Naive thymus-derived CD8-positive, alpha-beta T cell (primary cell): ENCODE measurements around the gene SETD3. TPM values are rescaled to one million over a fixed set of nuclear protein-coding genes. Genes with fewer than 3 reads are reported as not detected.

Experiments
- ATAC-seq, 2 donors: fragments of 150-1000 bp; cut with Tn5 transposase in 1 of 2; sonication (Bioruptor Pico), chemical (Tn5 transposase) in 1 of 2; 1 replicate in 1 of 2; 2 replicates in 1 of 2; pipeline ENCODE4 v1.10.0; 2021; ENCODE audit warnings: mild to moderate bottlenecking in 2 of 2, moderate library complexity in 2 of 2
- POLR2A ChIA-PET: fragments of 350-600 bp; sonication (Branson Sonifier 250); formaldehyde crosslinking; loops from one replicate; lab custom pipeline; 2021; ENCODE audit warnings: antibody characterized with exemption; lab: Charles Lee
- DNase-seq, 10 donors: peaks; one replicate each; pipeline versions ENCODE4 v3.0.0 to v3.0.0-alpha.2; 2020 to 2022
- H3K27ac Mint-ChIP-seq, 10 donors: one replicate each; pipeline ENCODE4 v1.8.0; 2020 to 2022; ENCODE audit warnings: mild to moderate bottlenecking in 10 of 10, mixed read lengths in 10 of 10, moderate library complexity in 4 of 10, inconsistent platforms in 1 of 10
- H3K27me3 Mint-ChIP-seq, 5 donors: one replicate each; pipeline ENCODE4 v1.8.0; 2021 to 2022; ENCODE audit warnings: mixed read lengths in 5 of 5
- H3K36me3 Mint-ChIP-seq, 3 donors: one replicate each; pipeline ENCODE4 v1.8.0; 2020 to 2022; ENCODE audit warnings: mixed read lengths in 3 of 3, mild to moderate bottlenecking in 2 of 3, inconsistent platforms in 1 of 3
- H3K4me1 Mint-ChIP-seq, 4 donors: one replicate each; pipeline ENCODE4 v1.8.0; 2021 to 2022; ENCODE audit warnings: mixed read lengths in 4 of 4
- H3K4me3 Mint-ChIP-seq, 10 donors: one replicate each; pipeline ENCODE4 v1.8.0; 2020 to 2022; ENCODE audit warnings: mild to moderate bottlenecking in 10 of 10, mixed read lengths in 10 of 10, moderate library complexity in 6 of 10, inconsistent platforms in 1 of 10
- H3K9me3 Mint-ChIP-seq, 9 donors: one replicate each; pipeline ENCODE4 v1.8.0; 2020 to 2022; ENCODE audit warnings: mixed read lengths in 9 of 9, mild to moderate bottlenecking in 3 of 9, inconsistent platforms in 1 of 9, moderate library complexity in 1 of 9
- polyA plus RNA-seq, 3 donors: library from polyadenylated mRNA; unstranded; fragments of 300-500 nt; fragmentation: Illumina TruSeq; gene quantifications; one replicate each; pipeline ENCODE4 v1.2.3, GENCODE V29; 2021
- total RNA-seq, 8 experiments: library from RNA in 2 of 8; stranded (reverse) in 2 of 8; gene quantifications; one replicate each; pipeline ENCODE4 v1.2.3 and lab custom pipeline; 2021 to 2026

SETD3 gene
- total and polyA plus RNA-seq, 5 experiments from 2014 or later = 32.2 to 56.8 (median 35.6) TPM

DNA sequence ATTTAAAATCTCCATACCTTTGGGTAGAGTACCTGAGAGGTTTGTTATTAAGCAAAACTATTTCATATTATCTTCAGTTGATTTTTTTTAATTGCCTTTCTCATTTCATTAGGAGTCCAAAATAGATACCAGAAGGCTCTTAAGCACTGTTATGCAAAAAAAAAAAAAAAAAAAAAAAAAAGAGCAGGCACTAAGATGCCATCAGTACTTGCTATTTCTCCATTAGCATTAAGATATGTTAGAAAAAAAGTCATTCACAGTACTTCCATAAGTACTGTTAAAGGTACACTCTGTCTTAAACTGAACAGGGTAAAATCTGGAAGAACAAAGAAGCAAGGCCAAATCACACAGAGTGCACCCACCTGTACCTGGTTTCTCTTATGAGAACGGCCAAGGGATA, 57.2 kb downstream of the SETD3 start:
- H3K9me3 Mint-ChIP-seq = peaks cover 0 to 4% (median 1%) of the 10 kb centered on the region in 9 donors
- DNase-seq (no peak), ATAC-seq (no peak)
- POLR2A ChIA-PET = no interaction called here
- H3K4me1 Mint-ChIP-seq = peaks cover 15 to 30% (median 26%) of the 10 kb centered on the region in 4 donors
- peaks cover 0 to 33% (median 10%) of the 10 kb centered on the region in 3 donors for H3K36me3 Mint-ChIP-seq
- no peak overlapping the region for H3K4me3 Mint-ChIP-seq
- no peaks in the 10 kb centered on the region for H3K27me3 Mint-ChIP-seq
- H3K27ac Mint-ChIP-seq = peak overlapping the region in 2 of 10 donors; percentile 6 to 68

DNA sequence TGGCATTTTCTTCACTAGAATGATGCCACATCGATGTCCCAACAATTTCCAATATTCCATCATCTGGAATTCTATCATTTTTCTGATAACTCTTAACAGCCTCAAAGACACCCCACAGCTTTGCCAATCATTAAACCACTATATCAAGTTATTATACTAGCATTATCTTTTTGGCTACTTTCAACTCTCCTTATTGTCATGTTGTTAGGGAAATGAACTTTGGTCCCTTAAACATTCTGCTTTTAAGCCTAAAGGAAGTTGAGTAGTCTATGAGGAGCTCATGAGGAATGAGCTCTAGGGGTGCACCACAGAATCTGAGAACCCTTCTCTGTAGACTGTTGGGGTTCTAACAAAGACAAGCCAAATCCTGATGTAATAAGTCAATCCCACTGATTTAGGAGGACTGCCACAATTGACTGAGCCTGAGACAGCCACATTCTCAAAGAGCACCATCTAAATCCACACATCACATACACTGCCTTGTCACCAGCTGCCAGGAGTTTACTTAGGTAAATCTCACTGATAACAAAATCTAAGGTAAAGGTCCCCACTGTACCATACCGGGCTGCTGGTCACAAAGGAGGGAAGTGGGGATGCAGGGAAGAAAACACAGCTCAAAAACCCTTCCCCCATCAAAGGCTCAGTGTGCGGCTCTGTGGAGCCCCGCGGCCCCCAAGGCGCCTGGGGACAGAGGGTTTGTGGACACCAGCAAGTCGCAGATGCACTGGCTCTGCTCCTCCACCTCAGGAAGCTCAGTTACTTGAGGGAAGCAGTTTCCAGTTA, 58.2 kb downstream of the SETD3 start:
- DNase-seq (no peak), ATAC-seq (no peak)
- Mint-ChIP-seq H3K27ac (peak overlapping the region in 5 of 10 donors; percentile 3 to 71 (median 51)), H3K4me1 (peaks cover 15 to 28% (median 23%) of the 10 kb centered on the region in 4 donors), H3K36me3 (peaks cover 0 to 24% (median 2%) of the 10 kb centered on the region in 3 donors), H3K4me3 (no peak overlapping the region), H3K27me3 (no peaks in the 10 kb centered on the region), H3K9me3 (no peaks in the 10 kb centered on the region)
- POLR2A ChIA-PET = no interaction called here

DNA sequence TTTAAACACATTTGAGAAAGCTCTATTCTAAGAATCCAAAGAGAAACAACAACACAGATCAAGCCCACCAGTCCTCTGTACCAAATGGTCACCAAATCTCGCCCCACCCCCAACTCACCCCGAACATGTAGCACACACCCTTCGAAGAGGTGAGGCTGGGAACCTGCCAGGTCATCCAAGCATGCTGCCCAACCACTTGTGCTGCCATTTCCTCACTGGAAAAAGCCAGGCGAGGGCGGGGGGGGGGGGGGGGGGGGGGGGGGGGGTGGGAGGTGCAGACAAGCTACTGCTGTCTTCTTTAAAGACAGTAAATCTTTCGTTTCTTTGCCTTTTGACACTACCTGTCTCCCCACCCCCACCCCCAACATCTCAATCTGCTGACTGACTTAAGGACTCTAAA, 59.9 kb downstream of the SETD3 start:
- DNase-seq = no peak
- Mint-ChIP-seq H3K4me3 (no peak overlapping the region), H3K27me3 (no peaks in the 10 kb centered on the region), H3K27ac (peak overlapping the region in 7 of 10 donors; percentile 0 to 92 (median 41)), H3K9me3 (no peaks in the 10 kb centered on the region), H3K36me3 (peaks cover 0 to 19% (median 0%) of the 10 kb centered on the region in 3 donors), H3K4me1 (peaks cover 13 to 22% (median 16%) of the 10 kb centered on the region in 4 donors)
- ATAC-seq = no peak
- POLR2A ChIA-PET = no interaction called here

DNA sequence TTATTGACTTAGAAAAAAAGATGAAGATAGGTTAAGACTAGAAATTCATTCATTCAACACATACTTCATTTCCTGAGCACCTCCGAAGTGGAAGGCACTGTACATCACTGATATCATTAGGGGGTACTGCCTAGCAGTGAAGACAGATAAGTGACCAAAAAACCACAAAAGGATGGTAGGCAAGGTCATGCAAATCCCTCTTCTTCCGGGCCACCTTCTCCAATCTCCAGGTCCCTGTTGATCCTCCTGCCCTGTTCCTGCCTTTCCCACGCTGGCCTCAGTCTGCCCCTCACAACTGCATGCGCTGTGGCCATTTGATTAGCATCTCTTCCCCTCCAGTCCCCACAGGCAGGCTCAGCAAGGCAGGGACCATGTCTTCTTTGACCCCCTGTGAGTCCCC, 60.8 kb downstream of the SETD3 start:
- Mint-ChIP-seq H3K27ac (peak overlapping the region in 3 of 10 donors; percentile 35 to 92 (median 79)), H3K4me3 (no peak overlapping the region), H3K36me3 (peaks cover 0 to 22% (median 0%) of the 10 kb centered on the region in 3 donors), H3K27me3 (no peaks in the 10 kb centered on the region), H3K9me3 (no peaks in the 10 kb centered on the region), H3K4me1 (peaks cover 14 to 21% (median 17%) of the 10 kb centered on the region in 4 donors)
- DNase-seq (no peak), ATAC-seq (no peak)
- POLR2A ChIA-PET = no interaction called here

DNA sequence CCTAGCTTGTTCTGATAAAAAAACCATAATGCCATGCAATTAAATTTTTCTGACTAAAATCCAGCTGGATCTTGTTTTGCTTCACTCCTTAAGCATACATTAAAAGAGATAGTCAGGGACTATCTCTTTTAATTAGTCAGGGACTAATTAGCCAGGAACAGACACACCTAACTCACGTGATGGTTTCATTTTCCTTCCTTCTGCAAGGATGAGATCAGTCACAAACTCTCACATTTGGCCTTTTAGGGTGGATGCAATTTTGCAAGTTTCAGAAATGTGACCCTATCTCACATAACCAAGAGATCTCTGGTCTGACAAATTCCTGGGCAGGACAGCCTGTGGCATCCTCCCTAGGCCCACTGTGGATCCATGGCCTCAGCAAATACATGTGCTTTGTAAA, 62.4 kb downstream of the SETD3 start:
- Mint-ChIP-seq H3K4me1 (peaks cover 4 to 10% (median 7%) of the 10 kb centered on the region in 4 donors), H3K4me3 (no peak overlapping the region), H3K9me3 (no peaks in the 10 kb centered on the region), H3K27ac (peak overlapping the region in 5 of 10 donors; percentile 7 to 58 (median 39)), H3K27me3 (no peaks in the 10 kb centered on the region), H3K36me3 (peaks cover 0 to 27% (median 0%) of the 10 kb centered on the region in 3 donors)
- POLR2A ChIA-PET = no interaction called here
- ATAC-seq (no peak), DNase-seq (no peak)

DNA sequence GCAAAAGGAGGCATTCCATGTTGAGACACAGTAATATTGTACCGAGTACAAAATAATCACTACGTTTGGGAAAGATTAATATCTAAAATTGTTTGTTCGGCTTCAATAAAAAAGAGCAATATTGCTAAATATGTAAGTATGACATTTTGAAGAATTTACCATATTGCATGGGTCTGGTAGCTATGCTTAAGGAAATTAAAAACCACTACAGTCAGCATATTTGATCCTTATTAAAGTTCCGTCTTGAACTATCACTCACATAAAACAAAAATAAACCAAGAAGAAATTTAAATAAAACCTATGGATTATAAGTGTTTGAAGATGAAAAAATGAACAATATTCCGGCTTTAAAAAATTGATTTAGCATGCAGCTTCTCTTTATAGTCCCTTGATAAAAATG, 63.8 kb downstream of the SETD3 start:
- POLR2A ChIA-PET = no interaction called here
- H3K27ac Mint-ChIP-seq = no peak overlapping the region
- ATAC-seq (no peak), DNase-seq (no peak)
- H3K4me3 Mint-ChIP-seq = no peak overlapping the region
- H3K4me1 Mint-ChIP-seq = peaks cover 4 to 10% (median 7%) of the 10 kb centered on the region in 4 donors
- H3K27me3 Mint-ChIP-seq = no peaks in the 10 kb centered on the region
- H3K36me3 Mint-ChIP-seq = peaks cover 3 to 36% (median 4%) of the 10 kb centered on the region in 3 donors
- H3K9me3 Mint-ChIP-seq = no peaks in the 10 kb centered on the region

DNA sequence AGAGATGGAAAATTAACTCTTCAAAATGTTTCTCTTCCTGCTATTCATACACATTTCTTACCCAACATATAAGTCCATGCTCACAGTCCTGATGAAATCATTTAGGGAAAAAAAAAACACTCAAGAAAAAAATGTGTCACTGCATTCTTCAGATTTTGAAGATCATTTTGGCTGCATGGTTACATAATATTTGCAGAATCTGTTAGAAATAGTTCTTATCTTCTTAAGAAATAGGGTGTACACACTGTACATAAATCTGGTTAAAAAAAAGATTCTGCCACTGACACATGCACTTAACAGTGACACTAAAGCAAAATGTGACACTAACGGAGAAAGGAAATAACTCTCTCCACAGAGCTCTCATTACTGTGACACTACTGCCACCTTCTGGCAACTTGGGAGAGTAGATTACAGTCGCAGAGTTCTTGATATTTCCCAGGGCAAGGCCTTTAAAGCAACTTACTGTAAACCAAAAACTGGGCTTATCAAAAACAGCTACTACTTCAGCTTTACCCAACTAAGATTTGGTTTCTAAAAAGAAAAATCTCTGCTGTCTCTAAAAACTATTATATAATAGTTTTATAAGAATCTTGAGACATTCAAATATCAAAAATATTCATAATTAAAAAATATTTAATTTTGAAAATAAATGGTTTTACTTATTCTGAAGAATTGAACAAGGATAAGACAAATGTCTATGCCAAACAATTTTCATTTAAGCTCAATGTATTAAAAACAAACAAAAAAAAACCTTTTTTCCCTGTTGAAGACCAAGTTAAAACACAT, 65.0 kb downstream of the SETD3 start:
- Mint-ChIP-seq H3K27ac (peak overlapping the region in 3 of 10 donors; percentile 29 to 59 (median 29)), H3K4me1 (peaks cover 4 to 10% (median 7%) of the 10 kb centered on the region in 4 donors), H3K4me3 (no peak overlapping the region), H3K9me3 (no peaks in the 10 kb centered on the region), H3K36me3 (peaks cover 3 to 38% (median 4%) of the 10 kb centered on the region in 3 donors), H3K27me3 (no peaks in the 10 kb centered on the region)
- ATAC-seq = peak; percentile 98 to 99
- peak in 9 of 10 donors; percentile 45 to 82 (median 71) for DNase-seq
- POLR2A ChIA-PET = no interaction called here

DNA sequence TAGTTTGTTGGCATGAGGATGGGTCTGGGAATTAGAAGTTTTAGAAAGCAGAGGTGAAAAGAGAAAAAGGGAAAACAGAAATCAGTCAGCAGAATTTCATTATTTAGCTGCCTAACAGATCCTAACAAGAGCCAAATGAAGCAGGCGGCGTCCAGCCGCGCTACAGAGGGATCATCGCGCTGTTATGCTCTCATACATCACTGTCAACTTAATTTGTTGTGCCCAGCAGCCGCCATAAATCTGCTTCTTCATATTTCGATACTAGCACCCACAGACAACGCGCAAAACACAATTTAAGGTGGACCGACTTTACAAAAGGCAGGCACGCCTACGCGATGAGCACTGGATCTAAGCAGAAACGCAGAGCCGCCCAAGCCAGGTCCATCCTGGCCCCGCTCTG, 66.7 kb downstream of the SETD3 start:
- Mint-ChIP-seq H3K4me1 (peaks cover 4 to 5% (median 5%) of the 10 kb centered on the region in 4 donors), H3K9me3 (no peaks in the 10 kb centered on the region), H3K27me3 (no peaks in the 10 kb centered on the region), H3K27ac (no peak overlapping the region), H3K4me3 (no peak overlapping the region), H3K36me3 (peaks cover 4 to 51% (median 8%) of the 10 kb centered on the region in 3 donors)
- DNase-seq (no peak), ATAC-seq (no peak)
- POLR2A ChIA-PET = no interaction called here

DNA sequence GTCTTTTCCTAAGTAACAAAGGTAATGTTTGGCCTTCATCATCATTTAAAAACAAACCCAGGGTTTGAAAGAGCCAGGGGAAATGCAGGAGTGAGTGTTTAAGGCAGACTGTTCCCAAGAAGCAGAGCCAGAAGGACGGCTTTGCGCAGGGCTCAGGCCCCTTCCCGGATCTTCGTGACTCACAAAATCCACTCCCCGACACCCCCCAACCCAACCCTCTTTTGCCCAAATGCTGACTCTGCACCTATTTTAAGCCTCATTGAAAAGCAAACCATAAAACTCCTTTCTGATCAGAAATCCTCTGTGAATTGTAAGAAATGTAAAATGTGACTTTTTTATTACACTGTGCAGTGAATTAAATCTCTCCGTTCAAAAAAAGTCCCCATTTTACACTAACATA, 67.5 kb downstream of the SETD3 start:
- POLR2A ChIA-PET = no interaction called here
- Mint-ChIP-seq H3K27me3 (no peaks in the 10 kb centered on the region), H3K4me1 (peaks cover 4 to 6% (median 5%) of the 10 kb centered on the region in 4 donors), H3K4me3 (no peak overlapping the region), H3K27ac (no peak overlapping the region), H3K36me3 (peaks cover 4 to 50% (median 10%) of the 10 kb centered on the region in 3 donors), H3K9me3 (no peaks in the 10 kb centered on the region)
- DNase-seq (no peak), ATAC-seq (no peak)

DNA sequence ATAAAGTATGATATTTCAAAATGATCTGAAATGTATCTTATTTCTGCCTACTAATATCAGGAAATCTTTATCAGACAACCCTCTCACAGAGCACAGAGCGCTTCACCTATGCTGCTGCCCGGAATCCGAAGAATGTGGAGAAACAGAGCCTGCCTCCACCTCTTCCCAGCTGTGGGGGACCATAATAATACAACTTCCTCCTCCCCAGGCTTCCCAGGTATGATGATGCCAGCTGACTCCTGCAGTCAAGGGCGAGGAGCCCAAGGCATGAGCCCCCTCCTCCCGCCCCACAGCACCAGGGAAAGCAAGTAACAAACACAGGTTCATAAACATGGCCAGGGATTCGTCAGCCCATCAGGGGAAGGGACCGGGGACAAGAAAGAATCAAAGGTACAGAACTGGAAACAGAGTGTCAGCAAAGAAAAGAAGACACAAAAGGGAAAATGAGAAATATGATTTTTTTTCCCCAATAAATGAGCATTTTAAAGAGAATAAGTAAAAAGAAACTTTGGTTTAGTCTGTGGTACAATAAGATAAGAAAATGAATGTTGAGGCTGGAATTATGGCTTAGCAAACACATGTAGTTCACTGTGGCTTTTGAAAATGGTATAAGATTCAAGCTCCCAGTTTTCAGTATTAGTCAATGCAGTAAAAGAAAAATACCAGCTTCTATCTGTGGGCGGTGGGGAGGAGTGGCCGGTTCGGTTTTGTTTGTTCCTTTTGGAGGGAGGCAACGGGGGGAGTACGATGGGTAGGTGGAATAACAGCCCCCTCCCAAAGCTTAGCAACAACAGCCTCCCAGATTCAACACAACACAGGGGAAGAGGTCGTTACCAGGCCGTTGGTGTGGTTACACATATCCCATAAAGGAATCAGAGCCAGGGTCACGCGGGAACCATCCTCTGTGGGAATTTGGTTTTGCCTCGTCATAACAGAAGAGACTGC, 68.3 kb downstream of the SETD3 start:
- Mint-ChIP-seq H3K4me3 (no peak overlapping the region), H3K9me3 (no peaks in the 10 kb centered on the region), H3K27me3 (no peaks in the 10 kb centered on the region), H3K4me1 (peaks cover 4 to 7% (median 5%) of the 10 kb centered on the region in 4 donors), H3K27ac (no peak overlapping the region), H3K36me3 (peaks cover 4 to 57% (median 10%) of the 10 kb centered on the region in 3 donors)
- DNase-seq (no peak), ATAC-seq (no peak)
- POLR2A ChIA-PET = no interaction called here

DNA sequence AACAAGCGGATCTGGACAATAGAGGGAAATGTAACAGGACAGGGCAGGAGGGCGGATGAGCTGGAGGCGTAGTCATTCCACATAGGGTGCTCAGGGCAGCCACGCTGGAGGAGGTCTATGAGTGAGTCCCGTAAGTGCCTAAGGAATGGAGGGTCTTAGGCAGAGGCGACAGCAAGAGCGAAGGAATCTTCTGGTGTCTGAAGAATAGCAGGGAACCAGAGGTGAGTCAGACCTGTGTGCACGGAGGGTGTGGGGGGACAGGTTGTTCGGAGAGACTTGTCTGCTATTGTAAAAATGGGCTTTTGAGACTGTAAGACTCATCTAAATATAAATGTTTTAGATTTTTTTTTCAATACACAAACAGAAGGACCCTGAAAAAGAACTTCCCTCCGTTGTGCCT, 70.6 kb downstream of the SETD3 start:
- H3K9me3 Mint-ChIP-seq = no peaks in the 10 kb centered on the region
- POLR2A ChIA-PET = interaction anchor here (0.6 kb wide), 1 partner anchor 1484 kb away, joined by 4 read pairs; no protein-coding TSS in a partner anchor
- DNase-seq (no peak), ATAC-seq (no peak)
- no peak overlapping the region for H3K4me3 Mint-ChIP-seq
- H3K36me3 Mint-ChIP-seq = peaks cover 4 to 73% (median 17%) of the 10 kb centered on the region in 3 donors
- H3K27me3 Mint-ChIP-seq = no peaks in the 10 kb centered on the region
- H3K4me1 Mint-ChIP-seq = peaks cover 0 to 4% (median 0%) of the 10 kb centered on the region in 4 donors
- peak overlapping the region in 1 of 10 donors; percentile 77 for H3K27ac Mint-ChIP-seq

DNA sequence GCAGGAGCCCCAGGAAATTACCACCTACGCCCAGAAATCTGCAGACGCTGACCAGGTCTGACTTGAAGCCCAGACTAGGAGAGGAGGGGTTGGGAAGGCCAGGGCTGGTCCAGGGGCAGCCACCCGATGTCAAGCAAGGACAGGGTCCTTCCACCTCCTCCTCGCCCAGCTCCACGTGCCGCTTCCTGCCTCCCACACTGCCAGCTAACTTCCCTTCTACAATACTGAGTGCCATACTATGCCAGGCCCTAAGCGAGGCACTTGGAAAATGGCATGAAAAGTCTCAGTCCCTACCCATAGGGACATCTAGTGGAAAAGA, 71.7 kb downstream of the SETD3 start:
- peaks cover 0 to 2% (median 0%) of the 10 kb centered on the region in 4 donors for H3K4me1 Mint-ChIP-seq
- H3K27ac Mint-ChIP-seq = no peak overlapping the region
- no peak overlapping the region for H3K4me3 Mint-ChIP-seq
- H3K27me3 Mint-ChIP-seq = no peaks in the 10 kb centered on the region
- peaks cover 4 to 79% (median 24%) of the 10 kb centered on the region in 3 donors for H3K36me3 Mint-ChIP-seq
- H3K9me3 Mint-ChIP-seq = no peaks in the 10 kb centered on the region
- POLR2A ChIA-PET = no interaction called here
- no peak for ATAC-seq
- DNase-seq = no peak
